ENCODE results near the gene PPM1A.

The PPM1A gene

DNA sequence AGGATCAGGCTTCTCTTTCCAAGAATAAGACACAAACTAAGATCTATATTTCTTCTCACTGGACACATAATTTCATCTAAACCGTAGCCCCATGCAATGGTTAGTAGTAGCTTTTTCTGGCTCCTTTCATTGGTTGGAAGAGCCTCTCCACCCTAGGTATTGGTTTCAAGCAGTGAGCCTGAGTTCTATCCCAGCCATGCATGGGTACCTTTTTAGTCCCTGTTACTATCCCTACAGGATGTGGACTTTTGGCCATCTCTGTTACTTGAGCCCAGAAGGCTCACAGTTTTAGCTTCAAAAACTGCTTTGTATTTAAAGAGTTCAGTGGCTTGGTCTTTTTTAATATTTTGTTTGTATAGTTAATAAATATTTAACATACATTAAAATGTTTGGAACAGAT, 16.1 kb downstream of the PPM1A start:
- no peak overlapping the region for H3K27ac ChIP-seq (ENCODE audit: low read length)
- no peak overlapping the region for H3K4me2 ChIP-seq (ENCODE audit: insufficient read depth, low read length)
- TF ChIP-seq EZH2 (IDR thresholded peaks at IDR 0.05; ENCODE audit: borderline replicate concordance, low read depth, low read length, severe bottlenecking) (no peak), CTCF (IDR thresholded peaks at IDR 0.05; ENCODE audit: borderline replicate concordance, extremely low read depth, low read length, poor library complexity, severe bottlenecking) (no peak)
- H3K9ac ChIP-seq (ENCODE audit: low read depth, low read length) = no peak overlapping the region
- peaks cover 15% of the 10 kb centered on the region; the same call in 1 of the 2 replicates for H4K20me1 ChIP-seq (ENCODE audit: insufficient read depth, low read length)
- peaks cover 15% of the 10 kb centered on the region for H3K36me3 ChIP-seq (ENCODE audit: insufficient read depth, low read length)
- no peak overlapping the region for H2AFZ ChIP-seq (ENCODE audit: low read depth, low read length)
- H3K4me3 ChIP-seq (ENCODE audit: low read depth in 1 of 2, low read length in 2 of 2) = no peak overlapping the region
- DNase-seq (no peak), ATAC-seq (ENCODE audit: insufficient read depth, low read depth) (no peak)
- no peaks in the 10 kb centered on the region for H3K4me1 ChIP-seq (ENCODE audit: insufficient read depth, low read length)
- H3K9me3 ChIP-seq (ENCODE audit: insufficient read depth, low read length, severe bottlenecking) = peaks cover 29% of the 10 kb centered on the region
- H3K27me3 ChIP-seq (ENCODE audit: insufficient read depth, low read length, poor library complexity) = no peaks in the 10 kb centered on the region
- peaks cover 99% of the 10 kb centered on the region for H3K79me2 ChIP-seq (ENCODE audit: insufficient read depth, low read length)

GRCh38 chr14:60266021-60266937, 17.3 kb downstream of the PPM1A start:
- H3K4me2 ChIP-seq (ENCODE audit: insufficient read depth, low read length) = no peak overlapping the region
- TF ChIP-seq EZH2 (IDR thresholded peaks at IDR 0.05; ENCODE audit: borderline replicate concordance, low read depth, low read length, severe bottlenecking) (no peak), CTCF (IDR thresholded peaks at IDR 0.05; ENCODE audit: borderline replicate concordance, extremely low read depth, low read length, poor library complexity, severe bottlenecking) (peak; percentile 55)
- H3K9me3 ChIP-seq (ENCODE audit: insufficient read depth, low read length, severe bottlenecking) = peaks cover 29% of the 10 kb centered on the region
- peaks cover 15% of the 10 kb centered on the region for H3K36me3 ChIP-seq (ENCODE audit: insufficient read depth, low read length)
- H3K27me3 ChIP-seq (ENCODE audit: insufficient read depth, low read length, poor library complexity) = no peaks in the 10 kb centered on the region
- H3K9ac ChIP-seq (ENCODE audit: low read depth, low read length) = no peak overlapping the region
- peak; percentile 54; the same call in 1 of the 3 replicates for ATAC-seq (ENCODE audit: insufficient read depth, low read depth)
- DNase-seq = no peak
- peaks cover 98% of the 10 kb centered on the region for H3K79me2 ChIP-seq (ENCODE audit: insufficient read depth, low read length)
- peaks cover 13% of the 10 kb centered on the region; the same call in 1 of the 2 replicates for H4K20me1 ChIP-seq (ENCODE audit: insufficient read depth, low read length)
- H3K4me1 ChIP-seq (ENCODE audit: insufficient read depth, low read length) = no peaks in the 10 kb centered on the region
- H2AFZ ChIP-seq (ENCODE audit: low read depth, low read length) = no peak overlapping the region
- no peak overlapping the region for H3K4me3 ChIP-seq (ENCODE audit: low read depth in 1 of 2, low read length in 2 of 2)
- H3K27ac ChIP-seq (ENCODE audit: low read length) = no peak overlapping the region

DNA sequence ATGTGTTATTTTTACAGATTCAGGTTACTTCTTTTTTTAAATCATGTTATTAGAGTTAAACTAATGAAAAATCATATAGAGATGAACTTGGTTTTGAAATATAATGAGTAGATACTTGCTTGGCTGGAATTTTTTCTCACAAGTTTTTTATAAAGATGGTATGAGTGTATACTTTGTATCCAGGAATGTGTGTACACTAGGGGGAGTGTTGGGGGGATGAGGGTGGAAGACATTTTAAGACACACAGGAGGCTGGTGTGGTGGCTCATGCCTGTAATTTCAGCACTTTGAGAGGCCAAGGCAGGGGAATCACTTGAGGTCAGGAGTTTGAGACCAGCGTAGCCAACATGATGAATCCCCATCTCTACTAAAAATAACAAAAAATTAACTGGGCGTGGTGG, 23.2 kb downstream of the PPM1A start:
- H3K9me3 ChIP-seq (ENCODE audit: insufficient read depth, low read length, severe bottlenecking) = no peaks in the 10 kb centered on the region
- H3K79me2 ChIP-seq (ENCODE audit: insufficient read depth, low read length) = peaks cover 98% of the 10 kb centered on the region
- no peaks in the 10 kb centered on the region for H3K27me3 ChIP-seq (ENCODE audit: insufficient read depth, low read length, poor library complexity)
- no peaks in the 10 kb centered on the region for H3K36me3 ChIP-seq (ENCODE audit: insufficient read depth, low read length)
- no peak overlapping the region for H3K4me3 ChIP-seq (ENCODE audit: low read depth in 1 of 2, low read length in 2 of 2)
- no peaks in the 10 kb centered on the region for H3K4me1 ChIP-seq (ENCODE audit: insufficient read depth, low read length)
- H3K9ac ChIP-seq (ENCODE audit: low read depth, low read length) = no peak overlapping the region
- H4K20me1 ChIP-seq (ENCODE audit: insufficient read depth, low read length) = peaks cover 36% of the 10 kb centered on the region
- no peak for ATAC-seq (ENCODE audit: insufficient read depth, low read depth)
- TF ChIP-seq CTCF (IDR thresholded peaks at IDR 0.05; ENCODE audit: borderline replicate concordance, extremely low read depth, low read length, poor library complexity, severe bottlenecking) (peak; percentile 17), EZH2 (IDR thresholded peaks at IDR 0.05; ENCODE audit: borderline replicate concordance, low read depth, low read length, severe bottlenecking) (no peak)
- no peak overlapping the region for H2AFZ ChIP-seq (ENCODE audit: low read depth, low read length)
- H3K27ac ChIP-seq (ENCODE audit: low read length) = no peak overlapping the region
- DNase-seq = no peak
- no peak overlapping the region for H3K4me2 ChIP-seq (ENCODE audit: insufficient read depth, low read length)

All from DND-41 (cell line).